Upper lobe of left lung (tissue), 6 donors: ENCODE results near the gene TSPAN16. TPM values are rescaled to one million over a fixed set of nuclear protein-coding genes. Genes with fewer than 3 reads are reported as not detected.

ENCODE experiments used
- ATAC-seq, 2 donors: fragments of 200-7000 bp; cut with Tn5 transposase; one replicate each; pipeline ENCODE4 v1.9.1; 2022; ENCODE audit warnings: mild to moderate bottlenecking in 2 of 2, moderate library complexity in 2 of 2; ENCODE audit not compliant: low FRiP score in 2 of 2
- DNase-seq, 2 donors: peaks; one replicate each; pipeline ENCODE4 v3.0.0-alpha.2; 2019 to 2020
- H3K27ac ChIP-seq, 4 donors: fragments of 200-600 bp; sonication (generic); one replicate each; pipeline ENCODE4 v1.5.1; 2016 to 2019
- H3K27me3 ChIP-seq, 4 donors: fragments of 200-600 bp; sonication (generic); one replicate each; pipeline ENCODE4 v1.5.1; 2017 to 2019
- H3K36me3 ChIP-seq, 4 donors: fragments of 200-600 bp; sonication (generic); one replicate each; pipeline ENCODE4 v1.5.1; 2016 to 2019
- H3K4me1 ChIP-seq, 4 donors: fragments of 200-600 bp; sonication (generic); one replicate each; pipeline ENCODE4 v1.5.1; 2018 to 2019
- H3K4me3 ChIP-seq, 4 donors: fragments of 200-600 bp; sonication (generic); one replicate each; pipeline ENCODE4 v1.5.1; 2017 to 2019; ENCODE audit warnings: mild to moderate bottlenecking in 2 of 4, moderate library complexity in 1 of 4
- H3K9me3 ChIP-seq, 4 donors: fragments of 200-600 bp; sonication (generic); one replicate each; pipeline ENCODE4 v1.5.1; 2018 to 2019
- CTCF ChIP-seq, 6 experiments: fragments of 450-650 bp in 4 of 6; fragments of 200-600 bp in 2 of 6; sonication (generic) in 2 of 6; IDR thresholded peaks; one replicate each; pipeline ENCODE4 v1.5.1; 2016 to 2019; ENCODE audit warnings: antibody characterized with exemption in 6 of 6
- EP300 ChIP-seq, 4 donors: sonication (generic); formaldehyde crosslinking; IDR thresholded peaks; one replicate each; pipeline ENCODE4 v1.5.1; 2017; ENCODE audit warnings: antibody characterized with exemption in 4 of 4, control low read depth in 2 of 4
- POLR2A ChIP-seq, 4 donors: fragments of 450-650 bp; IDR thresholded peaks; one replicate each; pipeline ENCODE4 v1.5.1; 2016 to 2017; ENCODE audit warnings: antibody characterized with exemption in 4 of 4, mild to moderate bottlenecking in 2 of 4
- POLR2AphosphoS5 ChIP-seq, 2 donors: sonication (generic); formaldehyde crosslinking; IDR thresholded peaks; one replicate each; pipeline ENCODE4 v1.5.1; 2017; ENCODE audit warnings: antibody characterized with exemption in 2 of 2
- WGBS, 2 donors: methylation state at CpG; one replicate each; pipeline ENCODE4 v1.1.5; 2017 to 2018; 5-methylcytosine and 5-hydroxymethylcytosine counted together
- total RNA-seq, 6 donors: library from RNA; depleted of rRNA in 4 of 6; stranded (reverse); fragments of >200 nt in 4 of 6; gene quantifications; one replicate each; pipeline versions ENCODE4 v1.1.0 to v1.2.1, GENCODE V29; 2016 to 2021
- donor health status: DM: no; HTN: no; CAD: no; lungs with moderate emphysema.
- donor health status: DM: no; HTN: yes; CAD: no; lungs with severe emphysema.

The TSPAN16 gene
- total RNA-seq: not detected

GRCh38 chr19:11295665-11296245 lies at the start of gene TSPAN16:
TSS of gene TSPAN16 (plus strand) at chr19:11296160. CDS start at chr19:11296298, 138 bp downstream.
- H3K27me3 ChIP-seq: no peaks in the 10 kb centered on the region
- WGBS, 2 donors: 79 to 80% methylated on average over 7 to 8 of the region's 8 CpGs
- peak within 1 kb of the TSS in 3 of 4 donors; percentile 44 to 61 (median 48) for H3K27ac ChIP-seq
- no peak for TF ChIP-seq CTCF (IDR thresholded peaks at IDR 0.05)
- no peak for TF ChIP-seq POLR2AphosphoS5 (IDR thresholded peaks at IDR 0.05)
- TF ChIP-seq POLR2A (IDR thresholded peaks at IDR 0.05): no peak
- H3K9me3 ChIP-seq: no peaks in the 10 kb centered on the region
- ATAC-seq (no peak), DNase-seq (no peak)
- H3K4me3 ChIP-seq: no peak within 1 kb of the TSS
- no peaks in the 10 kb centered on the region for H3K36me3 ChIP-seq
- H3K4me1 ChIP-seq: peaks cover 16 to 25% (median 22%) of the 10 kb centered on the region in 4 donors

- H3K9me3 ChIP-seq: no peaks in the 10 kb centered on the region
- DNase-seq (no peak), ATAC-seq (no peak)
- H3K27me3 ChIP-seq: no peaks in the 10 kb centered on the region
- H3K4me3 ChIP-seq: no peak overlapping the region
- H3K36me3 ChIP-seq: peaks cover 9 to 81% (median 14%) of the 10 kb centered on the region in 4 donors
- H3K27ac ChIP-seq: peak overlapping the region; percentile 72 to 82 (median 76)
- 84 to 87% methylated on average over 11 of the region's 11 CpGs for WGBS, 2 donors
- peaks cover 22 to 55% (median 46%) of the 10 kb centered on the region in 4 donors for H3K4me1 ChIP-seq
- TF ChIP-seq POLR2A (IDR thresholded peaks at IDR 0.05) (no peak), CTCF (IDR thresholded peaks at IDR 0.05) (no peak), EP300 (IDR thresholded peaks at IDR 0.05) (no peak), POLR2AphosphoS5 (IDR thresholded peaks at IDR 0.05) (no peak)
These were observed 49.0 kb upstream of the TSPAN16 start for GRCh38 chr19:11246941-11247340.

GRCh38 chr19:11247391-11247790 lies 48.6 kb upstream of the TSPAN16 start:
- WGBS, 2 donors: 72 to 80% methylated on average over 4 to 10 of the region's 10 CpGs
- H3K36me3 ChIP-seq: peaks cover 11 to 81% (median 17%) of the 10 kb centered on the region in 4 donors
- peak in 1 of 4 donors; percentile 62 for TF ChIP-seq EP300 (IDR thresholded peaks at IDR 0.05)
- no peak for TF ChIP-seq CTCF (IDR thresholded peaks at IDR 0.05)
- peak; percentile 73 to 80 for TF ChIP-seq POLR2AphosphoS5 (IDR thresholded peaks at IDR 0.05)
- H3K27ac ChIP-seq: peak overlapping the region; percentile 72 to 82 (median 76)
- H3K4me1 ChIP-seq: peaks cover 23 to 60% (median 50%) of the 10 kb centered on the region in 4 donors
- no peaks in the 10 kb centered on the region for H3K27me3 ChIP-seq
- peak; percentile 52 to 68 for DNase-seq
- no peak overlapping the region for H3K4me3 ChIP-seq
- no peaks in the 10 kb centered on the region for H3K9me3 ChIP-seq
- ATAC-seq: peak in 1 of 2 donors; percentile 54

- H3K4me1 ChIP-seq: peaks cover 27 to 63% (median 53%) of the 10 kb centered on the region in 4 donors
- WGBS, 2 donors: 58 to 74% methylated on average over 11 to 13 of the region's 14 CpGs
- no peak overlapping the region for H3K4me3 ChIP-seq
- DNase-seq (peak in 1 of 2 donors; percentile 48), ATAC-seq (no peak)
- H3K27ac ChIP-seq: peak overlapping the region; percentile 72 to 82 (median 76)
- TF ChIP-seq EP300 (IDR thresholded peaks at IDR 0.05): no peak
- TF ChIP-seq POLR2AphosphoS5 (IDR thresholded peaks at IDR 0.05): no peak
- TF ChIP-seq CTCF (IDR thresholded peaks at IDR 0.05): no peak
- TF ChIP-seq POLR2A (IDR thresholded peaks at IDR 0.05): no peak
- no peaks in the 10 kb centered on the region for H3K9me3 ChIP-seq
- H3K27me3 ChIP-seq: no peaks in the 10 kb centered on the region
- peaks cover 11 to 80% (median 22%) of the 10 kb centered on the region in 4 donors for H3K36me3 ChIP-seq
These were observed 48.0 kb upstream of the TSPAN16 start for GRCh38 chr19:11247934-11248333.

- no peak overlapping the region for H3K4me3 ChIP-seq
- DNase-seq: no peak
- no peak for ATAC-seq
- TF ChIP-seq POLR2A (IDR thresholded peaks at IDR 0.05) (no peak), POLR2AphosphoS5 (IDR thresholded peaks at IDR 0.05) (no peak), CTCF (IDR thresholded peaks at IDR 0.05) (no peak), EP300 (IDR thresholded peaks at IDR 0.05) (no peak)
- H3K4me1 ChIP-seq: peaks cover 29 to 61% (median 54%) of the 10 kb centered on the region in 4 donors
- H3K36me3 ChIP-seq: peaks cover 11 to 77% (median 22%) of the 10 kb centered on the region in 4 donors
- peak overlapping the region; percentile 72 to 82 (median 76) for H3K27ac ChIP-seq
- H3K9me3 ChIP-seq: no peaks in the 10 kb centered on the region
- WGBS, 2 donors: 87 to 94% methylated on average over 2 of the region's 2 CpGs
- H3K27me3 ChIP-seq: no peaks in the 10 kb centered on the region
These were observed 47.1 kb upstream of the TSPAN16 start for GRCh38 chr19:11248852-11249251.
